ENCODE measurements around the gene UBP1. TPM values are rescaled to one million over a fixed set of nuclear protein-coding genes. Genes with fewer than 3 reads are reported as not detected.
"Not testable (repeated sequence)": the region's sequence is repeated elsewhere in the genome, so short reads cannot be mapped to it uniquely, and the experiment has no call there.

UBP1 gene
- total RNA-seq, 1 experiment from 2014 or later, result 69.5 TPM

DNA sequence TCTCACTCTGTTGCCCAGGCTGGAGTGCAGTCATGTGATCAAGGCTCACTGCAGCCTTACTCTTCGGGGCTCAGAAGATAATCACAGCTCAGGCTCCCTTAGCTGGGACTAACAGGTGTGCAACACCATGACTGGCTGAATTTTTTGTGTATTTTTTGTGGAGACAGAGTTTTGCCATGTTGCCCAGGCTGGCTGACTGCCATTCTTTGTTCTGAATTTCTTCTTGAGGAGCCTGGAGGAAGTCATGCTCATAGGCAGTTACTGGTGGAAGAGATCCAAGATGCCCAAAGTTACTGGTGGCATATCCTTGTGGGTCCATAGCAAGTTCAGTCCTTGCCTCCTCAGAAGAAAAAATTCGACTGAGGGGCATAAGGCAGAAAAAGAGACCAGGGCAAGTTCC lies 16.6 kb upstream of the UBP1 start:
- no peak overlapping the region for H3K4me2 ChIP-seq (ENCODE audit: low read length)
- no peaks in the 10 kb centered on the region for H4K20me1 ChIP-seq (ENCODE audit: insufficient read depth)
- H2AFZ ChIP-seq (ENCODE audit: low read depth, low read length, poor library complexity, severe bottlenecking), result no peak overlapping the region
- no peak overlapping the region for H3K4me3 ChIP-seq (replicated peaks in 1 of 2; ENCODE audit: low read depth in 1 of 2, low read length in 2 of 2)
- H3K9me2 ChIP-seq (ENCODE audit: insufficient read depth), result no peaks in the 10 kb centered on the region
- no peak overlapping the region for H3K9ac ChIP-seq (ENCODE audit: low read length)
- ATAC-seq, result no peak
- intact Hi-C loops (cut with micrococcal nuclease), result no loop called here
- H3K27me3 ChIP-seq (ENCODE audit: insufficient read depth, low read length), result no peaks in the 10 kb centered on the region
- no TSS peak for BruUV-seq (replicated peaks)
- H3K4me1 ChIP-seq (ENCODE audit: control insufficient read depth in 1 of 2, insufficient read depth in 2 of 2, low read length in 2 of 2), result no peaks in the 10 kb centered on the region
- H3K27ac ChIP-seq (ENCODE audit: low read depth, low read length), result no peak overlapping the region
- H3K79me2 ChIP-seq (ENCODE audit: insufficient read depth, low read length), result no peaks in the 10 kb centered on the region
- POLR2A ChIA-PET, result no interaction called here
- DNase-seq (ENCODE audit: low read depth, low spot score), result no peak
- CTCF ChIA-PET, result no interaction called here
- RAD21 ChIA-PET (ENCODE audit: low non-redundant PET in 1 of 2, low total read pairs in 2 of 2, uncharacterized antibody in 2 of 2, unreplicated experiment in 2 of 2), result no interaction called here
- H3K9me3 ChIP-seq (ENCODE audit: control insufficient read depth in 1 of 2, insufficient read depth in 1 of 2, low read depth in 1 of 2, low read length in 2 of 2), result no peaks in the 10 kb centered on the region; a peak in 2 of 4 replicates
- TF ChIP-seq SIN3A (IDR thresholded peaks at IDR 0.05; ENCODE audit: low read depth), result no peak
- 0 out of 4 replicates have a peak, but pooled peaks cover 0 to 3% of the 10 kb centered on the region in 2 experiments for H3K36me3 ChIP-seq (ENCODE audit: control insufficient read depth in 1 of 2, insufficient read depth in 2 of 2, low read length in 2 of 2)

DNA sequence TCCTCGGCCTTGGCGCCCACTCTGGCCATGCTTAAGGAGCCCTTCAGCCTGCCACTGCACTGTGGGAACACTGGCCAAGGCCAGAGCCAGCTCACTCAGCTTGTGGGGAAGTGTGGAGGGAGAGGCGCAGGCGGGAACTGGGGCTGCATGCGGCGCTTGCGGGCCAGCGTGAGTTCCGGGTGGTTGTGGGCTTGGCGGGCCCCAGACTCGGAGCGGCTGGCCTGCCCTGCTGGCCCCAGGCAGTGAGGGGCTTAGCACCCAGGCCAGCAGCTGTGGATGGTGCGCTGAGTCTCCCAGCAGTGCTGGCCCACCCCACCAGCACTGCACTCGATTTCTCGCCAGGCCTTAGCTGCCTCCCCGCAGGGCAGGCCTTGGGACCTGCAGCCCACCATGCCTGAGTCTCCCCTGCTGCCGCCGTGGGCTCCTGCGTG lies 13.1 kb upstream of the UBP1 start:
- no peaks in the 10 kb centered on the region for H4K20me1 ChIP-seq (ENCODE audit: insufficient read depth)
- ChIA-PET RAD21 (ENCODE audit: low non-redundant PET in 1 of 2, low total read pairs in 2 of 2, uncharacterized antibody in 2 of 2, unreplicated experiment in 2 of 2) (no interaction called here), POLR2A (interaction anchor here (2.6 kb wide), 1 partner anchor 13 kb away, joined by 8 read pairs; the partner anchor contains the start of gene UBP1), CTCF (interaction anchor here (1.1 kb wide), 1 partner anchor 80 kb away, joined by 3 read pairs; no protein-coding TSS in a partner anchor)
- no peaks in the 10 kb centered on the region for H3K4me1 ChIP-seq (ENCODE audit: control insufficient read depth in 1 of 2, insufficient read depth in 2 of 2, low read length in 2 of 2)
- H3K4me3 ChIP-seq (replicated peaks in 1 of 2; ENCODE audit: low read depth in 1 of 2, low read length in 2 of 2), result no peak overlapping the region
- no peaks in the 10 kb centered on the region; a peak in 1 of 4 replicates for H3K9me3 ChIP-seq (ENCODE audit: control insufficient read depth in 1 of 2, insufficient read depth in 1 of 2, low read depth in 1 of 2, low read length in 2 of 2)
- 0 out of 4 replicates have a peak, but pooled peaks cover 0 to 3% of the 10 kb centered on the region in 2 experiments for H3K36me3 ChIP-seq (ENCODE audit: control insufficient read depth in 1 of 2, insufficient read depth in 2 of 2, low read length in 2 of 2)
- no peak overlapping the region for H2AFZ ChIP-seq (ENCODE audit: low read depth, low read length, poor library complexity, severe bottlenecking)
- no peaks in the 10 kb centered on the region for H3K9me2 ChIP-seq (ENCODE audit: insufficient read depth)
- ATAC-seq (no peak), DNase-seq (ENCODE audit: low read depth, low spot score) (no peak)
- BruUV-seq (replicated peaks), result no TSS peak
- intact Hi-C loops (cut with micrococcal nuclease), result no loop called here
- TF ChIP-seq, protein P1, sequence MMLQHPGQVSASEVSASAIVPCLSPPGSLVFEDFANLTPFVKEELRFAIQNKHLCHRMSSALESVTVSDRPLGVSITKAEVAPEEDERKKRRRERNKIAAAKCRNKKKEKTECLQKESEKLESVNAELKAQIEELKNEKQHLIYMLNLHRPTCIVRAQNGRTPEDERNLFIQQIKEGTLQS (IDR thresholded peaks at IDR 0.05), result no peak
- TF ChIP-seq SRF (IDR thresholded peaks at IDR 0.05; ENCODE audit: low read depth) (no peak), EZH2 (IDR thresholded peaks at IDR 0.05) (no peak), SIN3A (IDR thresholded peaks at IDR 0.05; ENCODE audit: low read depth) (no peak)
- TF ChIP-seq, protein P2, sequence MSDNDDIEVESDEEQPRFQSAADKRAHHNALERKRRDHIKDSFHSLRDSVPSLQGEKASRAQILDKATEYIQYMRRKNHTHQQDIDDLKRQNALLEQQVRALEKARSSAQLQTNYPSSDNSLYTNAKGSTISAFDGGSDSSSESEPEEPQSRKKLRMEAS (IDR thresholded peaks at IDR 0.05), result no peak
- H3K27ac ChIP-seq (ENCODE audit: low read depth, low read length), result no peak overlapping the region
- H3K4me2 ChIP-seq (ENCODE audit: low read length), result no peak overlapping the region
- no peaks in the 10 kb centered on the region for H3K27me3 ChIP-seq (ENCODE audit: insufficient read depth, low read length)
- H3K79me2 ChIP-seq (ENCODE audit: insufficient read depth, low read length), result no peaks in the 10 kb centered on the region
- no peak overlapping the region for H3K9ac ChIP-seq (ENCODE audit: low read length)

DNA sequence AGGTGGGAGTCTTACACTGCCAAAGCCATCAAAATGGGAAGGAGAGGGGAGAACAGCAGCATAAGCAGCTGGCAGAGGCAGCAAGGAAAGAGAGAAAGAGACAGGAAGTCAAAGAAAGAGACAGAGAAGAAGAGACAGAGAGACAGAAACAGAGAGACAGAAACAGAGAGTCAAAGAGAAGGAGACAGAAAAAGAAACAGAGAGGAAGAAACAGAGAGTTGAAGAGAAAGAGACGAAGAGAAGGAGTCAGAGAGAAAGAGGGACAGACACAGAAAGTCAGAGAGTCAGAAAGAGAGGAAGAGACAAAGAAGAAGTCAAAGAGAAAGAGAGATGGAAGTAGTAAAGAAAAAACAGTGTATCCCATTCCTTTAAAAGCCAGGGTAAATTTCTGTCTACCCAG lies 11.8 kb upstream of the UBP1 start:
- RAD21 ChIA-PET (ENCODE audit: low non-redundant PET in 1 of 2, low total read pairs in 2 of 2, uncharacterized antibody in 2 of 2, unreplicated experiment in 2 of 2); BruUV-seq (replicated peaks): not testable (repeated sequence)

More for the DNA sequence above, 11.8 kb upstream of the UBP1 start:
- H3K79me2 ChIP-seq (ENCODE audit: insufficient read depth, low read length); H4K20me1 ChIP-seq (ENCODE audit: insufficient read depth); H3K27ac ChIP-seq (ENCODE audit: low read depth, low read length); CTCF ChIA-PET; H3K9me3 ChIP-seq (ENCODE audit: control insufficient read depth in 1 of 2, insufficient read depth in 1 of 2, low read depth in 1 of 2, low read length in 2 of 2); H3K36me3 ChIP-seq (ENCODE audit: control insufficient read depth in 1 of 2, insufficient read depth in 2 of 2, low read length in 2 of 2); ATAC-seq; DNase-seq (ENCODE audit: low read depth, low spot score); H2AFZ ChIP-seq (ENCODE audit: low read depth, low read length, poor library complexity, severe bottlenecking); H3K9me2 ChIP-seq (ENCODE audit: insufficient read depth); H3K4me1 ChIP-seq (ENCODE audit: control insufficient read depth in 1 of 2, insufficient read depth in 2 of 2, low read length in 2 of 2); H3K9ac ChIP-seq (ENCODE audit: low read length); POLR2A ChIA-PET; H3K4me2 ChIP-seq (ENCODE audit: low read length); intact Hi-C loops (cut with micrococcal nuclease); H3K27me3 ChIP-seq (ENCODE audit: insufficient read depth, low read length); H3K4me3 ChIP-seq (replicated peaks in 1 of 2; ENCODE audit: low read depth in 1 of 2, low read length in 2 of 2): not testable (repeated sequence)
